BLaER1 treated with 17β-estradiol and CSF1 and Interleukin-3, amounts not matched to agents 10 nM and 100 nM (cell line): ENCODE data around the gene KCNC3.
A peak's percentile ranks its signal among the peaks of the same experiment; 100 is the strongest.

Experiments
- H3K27ac ChIP-seq, 11 experiments: shearing (Covaris generic); formaldehyde crosslinking; 2 replicates each; pipeline ENCODE4 v1.8.1; 2022
- H3K27me3 ChIP-seq, 11 experiments: shearing (Covaris generic); formaldehyde crosslinking; 2 replicates each; pipeline ENCODE4 v1.8.1; 2022
- H3K36me3 ChIP-seq, 11 experiments: shearing (Covaris generic); formaldehyde crosslinking; 2 replicates each; pipeline ENCODE4 v1.8.1; 2022
- H3K4me1 ChIP-seq, 10 experiments: shearing (Covaris generic); formaldehyde crosslinking; 2 replicates each; pipeline ENCODE4 v1.8.1; 2022
- H3K4me2 ChIP-seq, 11 experiments: shearing (Covaris generic); formaldehyde crosslinking; 2 replicates each; pipeline ENCODE4 v1.8.1; 2022
- H3K4me3 ChIP-seq, 10 experiments: shearing (Covaris generic); formaldehyde crosslinking; 2 replicates each; pipeline ENCODE4 v1.8.1; 2022
- H3K9ac ChIP-seq, 11 experiments: shearing (Covaris generic); formaldehyde crosslinking; 2 replicates each; pipeline ENCODE4 v1.8.1; 2022
- H3K9me3 ChIP-seq, 11 experiments: shearing (Covaris generic); formaldehyde crosslinking; replicated peaks in 1 of 11; 2 replicates each; pipeline ENCODE4 v1.8.1; 2022
- H4K20me1 ChIP-seq, 11 experiments: shearing (Covaris generic); formaldehyde crosslinking; 2 replicates each; pipeline ENCODE4 v1.8.1; 2022
- Cebpa-rat ChIP-seq, 11 experiments: shearing (Covaris generic); IDR thresholded peaks; 2 replicates each; pipeline ENCODE4 v1.8.1; 2022

Gene KCNC3

GRCh38 chr19:50322234-50322633, 6.9 kb downstream of the KCNC3 start:
- Histone ChIP-seq H3K4me2 (no peak overlapping the region), H3K27ac (no peak overlapping the region), H3K36me3 (no peaks in the 10 kb centered on the region), H3K9ac (no peak overlapping the region), H3K4me3 (no peak overlapping the region), H3K9me3 (no peaks in the 10 kb centered on the region; a peak in 1 of 22 replicates), H3K27me3 (peaks cover 39 to 85% (median 59%) of the 10 kb centered on the region in 11 experiments), H3K4me1 (peaks cover 0 to 15% (median 11%) of the 10 kb centered on the region in 10 experiments; a peak in 18 of 20 replicates), H4K20me1 (peaks cover 0 to 19% (median 0%) of the 10 kb centered on the region in 11 experiments; a peak in 5 of 22 replicates)
- TF ChIP-seq Cebpa-rat (IDR thresholded peaks at IDR 0.05), result no peak

- H4K20me1 ChIP-seq, result peaks cover 0 to 19% (median 0%) of the 10 kb centered on the region in 11 experiments; a peak in 5 of 22 replicates
- H3K27ac ChIP-seq, result no peak overlapping the region
- no peaks in the 10 kb centered on the region for H3K36me3 ChIP-seq
- no peak overlapping the region for H3K4me3 ChIP-seq
- H3K4me2 ChIP-seq, result no peak overlapping the region
- no peaks in the 10 kb centered on the region for H3K9me3 ChIP-seq
- peaks cover 38 to 85% (median 59%) of the 10 kb centered on the region in 11 experiments for H3K27me3 ChIP-seq
- no peak overlapping the region for H3K9ac ChIP-seq
- peaks cover 0 to 15% (median 11%) of the 10 kb centered on the region in 10 experiments; a peak in 18 of 20 replicates for H3K4me1 ChIP-seq
- no peak for TF ChIP-seq Cebpa-rat (IDR thresholded peaks at IDR 0.05)
Observed at GRCh38 chr19:50321831-50322230, 7.3 kb downstream of the KCNC3 start.

GRCh38 chr19:50320596-50320995, 8.6 kb downstream of the KCNC3 start:
- no peak for TF ChIP-seq Cebpa-rat (IDR thresholded peaks at IDR 0.05)
- H3K4me1 ChIP-seq, result peaks cover 0 to 6% (median 3%) of the 10 kb centered on the region in 10 experiments; a peak in 9 of 20 replicates
- H3K9ac ChIP-seq, result no peak overlapping the region
- no peaks in the 10 kb centered on the region for H3K36me3 ChIP-seq
- H3K27ac ChIP-seq, result no peak overlapping the region
- no peak overlapping the region for H3K4me2 ChIP-seq
- H3K27me3 ChIP-seq, result peaks cover 38 to 85% (median 59%) of the 10 kb centered on the region in 11 experiments
- peaks cover 0 to 19% (median 0%) of the 10 kb centered on the region in 11 experiments; a peak in 5 of 22 replicates for H4K20me1 ChIP-seq
- no peak overlapping the region for H3K4me3 ChIP-seq
- no peaks in the 10 kb centered on the region for H3K9me3 ChIP-seq

- Histone ChIP-seq H3K4me2 (no peak overlapping the region), H3K27me3 (peaks cover 42 to 86% (median 60%) of the 10 kb centered on the region in 11 experiments), H4K20me1 (peaks cover 0 to 18% (median 0%) of the 10 kb centered on the region in 11 experiments; a peak in 5 of 22 replicates), H3K27ac (no peak overlapping the region), H3K4me1 (peaks cover 0 to 3% (median 0%) of the 10 kb centered on the region in 10 experiments; a peak in 4 of 20 replicates), H3K36me3 (no peaks in the 10 kb centered on the region), H3K9ac (no peak overlapping the region), H3K9me3 (no peaks in the 10 kb centered on the region), H3K4me3 (no peak overlapping the region)
- no peak for TF ChIP-seq Cebpa-rat (IDR thresholded peaks at IDR 0.05)
Observed at GRCh38 chr19:50320051-50320450, 9.1 kb downstream of the KCNC3 start.

GRCh38 chr19:50319156-50319555, 10.0 kb downstream of the KCNC3 start:
- H3K9me3 ChIP-seq, result no peaks in the 10 kb centered on the region
- no peak overlapping the region for H3K4me3 ChIP-seq
- H3K4me1 ChIP-seq, result peaks cover 0 to 3% (median 0%) of the 10 kb centered on the region in 10 experiments; a peak in 2 of 20 replicates
- peaks cover 48 to 86% (median 61%) of the 10 kb centered on the region in 11 experiments for H3K27me3 ChIP-seq
- H3K4me2 ChIP-seq, result no peak overlapping the region
- H3K9ac ChIP-seq, result no peak overlapping the region
- TF ChIP-seq Cebpa-rat (IDR thresholded peaks at IDR 0.05), result no peak
- no peaks in the 10 kb centered on the region for H3K36me3 ChIP-seq
- no peak overlapping the region for H3K27ac ChIP-seq
- H4K20me1 ChIP-seq, result peaks cover 0 to 9% (median 0%) of the 10 kb centered on the region in 11 experiments; a peak in 5 of 22 replicates

GRCh38 chr19:50318438-50318837, 10.7 kb downstream of the KCNC3 start:
- Histone ChIP-seq H3K27ac (no peak overlapping the region), H3K4me1 (peaks cover 0 to 3% (median 0%) of the 10 kb centered on the region in 10 experiments; a peak in 2 of 20 replicates), H3K9me3 (no peaks in the 10 kb centered on the region), H3K9ac (no peak overlapping the region), H3K4me3 (no peak overlapping the region), H3K36me3 (no peaks in the 10 kb centered on the region), H4K20me1 (peaks cover 0 to 1% (median 0%) of the 10 kb centered on the region in 11 experiments; a peak in 3 of 22 replicates), H3K4me2 (no peak overlapping the region), H3K27me3 (peaks cover 52 to 86% (median 63%) of the 10 kb centered on the region in 11 experiments)
- no peak for TF ChIP-seq Cebpa-rat (IDR thresholded peaks at IDR 0.05)

- Histone ChIP-seq H3K36me3 (no peaks in the 10 kb centered on the region), H3K4me3 (no peak overlapping the region), H3K4me2 (no peak overlapping the region), H3K9ac (no peak overlapping the region), H3K9me3 (no peaks in the 10 kb centered on the region), H3K27ac (no peak overlapping the region), H4K20me1 (no peaks in the 10 kb centered on the region; a peak in 4 of 22 replicates), H3K27me3 (peaks cover 65 to 89% (median 77%) of the 10 kb centered on the region in 11 experiments), H3K4me1 (peaks cover 0 to 3% (median 0%) of the 10 kb centered on the region in 10 experiments; a peak in 2 of 20 replicates)
- TF ChIP-seq Cebpa-rat (IDR thresholded peaks at IDR 0.05), result no peak
Observed at GRCh38 chr19:50317115-50317514, 12.1 kb downstream of the KCNC3 start.

GRCh38 chr19:50315773-50316448, 13.3 kb downstream of the KCNC3 start:
- no peak overlapping the region for H3K4me3 ChIP-seq
- H3K36me3 ChIP-seq, result no peaks in the 10 kb centered on the region
- TF ChIP-seq Cebpa-rat (IDR thresholded peaks at IDR 0.05), result no peak
- no peak overlapping the region for H3K9ac ChIP-seq
- no peak overlapping the region for H3K27ac ChIP-seq
- peaks cover 0 to 3% (median 0%) of the 10 kb centered on the region in 10 experiments; a peak in 2 of 20 replicates for H3K4me1 ChIP-seq
- peaks cover 0 to 3% (median 0%) of the 10 kb centered on the region in 11 experiments; a peak in 5 of 22 replicates for H4K20me1 ChIP-seq
- peaks cover 74 to 96% (median 89%) of the 10 kb centered on the region in 11 experiments for H3K27me3 ChIP-seq
- peak overlapping the region in 2 of 11 experiments; percentile 23 to 27; a peak in 2 of 22 replicates for H3K4me2 ChIP-seq
- H3K9me3 ChIP-seq, result no peaks in the 10 kb centered on the region
